Measurements from ENCODE around the gene CAMK2D. TPM values are rescaled to one million over a fixed set of nuclear protein-coding genes. Genes with fewer than 3 reads are reported as not detected.
A peak's percentile ranks its signal among the peaks of the same experiment; 100 is the strongest.

The CAMK2D gene
- polyA plus RNA-seq, 3 donors from 2014 or later, result 14.8 to 22.8 (median 21.4) TPM

DNA sequence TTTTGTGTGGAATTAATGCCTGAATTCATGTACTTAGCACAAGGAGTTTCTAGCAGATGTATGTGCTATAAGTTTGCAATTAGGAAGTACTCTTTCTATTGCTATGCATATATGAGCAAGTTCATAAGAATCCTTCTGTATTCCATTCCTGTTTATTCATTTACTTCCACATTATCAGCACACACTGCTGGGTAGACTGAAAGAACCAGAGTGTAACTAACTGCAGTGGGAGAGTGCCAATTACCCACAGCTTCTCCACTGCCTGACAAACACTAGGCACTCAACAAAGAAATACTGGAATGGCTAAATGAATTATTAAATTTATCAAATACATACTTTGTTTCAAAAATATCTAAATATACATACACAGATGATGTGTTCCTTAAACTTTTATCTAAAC, 219.6 kb downstream of the CAMK2D start:
- H3K27me3 Mint-ChIP-seq (ENCODE audit: low read depth in 3 of 3), result peaks cover 0 to 2% (median 0%) of the 10 kb centered on the region in 3 donors
- H3K9me3 Mint-ChIP-seq, result no peaks in the 10 kb centered on the region
- no peak overlapping the region for H3K27ac Mint-ChIP-seq
- peaks cover 0 to under 1% of the 10 kb centered on the region in 2 donors for H3K4me1 Mint-ChIP-seq
- H3K36me3 Mint-ChIP-seq, result peaks cover 4 to 8% (median 7%) of the 10 kb centered on the region in 3 donors
- no peak overlapping the region for H3K4me3 Mint-ChIP-seq
- DNase-seq, result no peak

DNA sequence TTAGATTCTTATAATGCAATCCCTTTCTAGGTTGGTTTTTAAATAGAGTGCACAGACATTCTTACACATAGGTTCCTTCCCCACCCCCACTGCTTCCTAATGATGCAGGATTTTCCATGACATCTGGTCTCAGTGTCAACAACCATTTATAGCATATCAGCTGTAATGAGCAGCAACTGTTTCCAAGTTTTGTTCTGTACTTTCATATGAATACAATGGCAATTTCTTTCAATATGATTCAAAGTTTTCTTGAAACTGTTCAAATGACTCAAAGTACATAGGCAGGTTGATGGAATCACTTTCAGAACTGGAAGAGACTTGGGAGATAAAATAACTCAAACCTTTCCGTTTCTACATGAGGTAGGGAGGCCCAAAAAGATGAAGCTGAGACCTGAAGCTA, 220.7 kb downstream of the CAMK2D start:
- Mint-ChIP-seq H3K4me1 (peaks cover 0 to 5% of the 10 kb centered on the region in 2 donors), H3K27ac (no peak overlapping the region), H3K9me3 (no peaks in the 10 kb centered on the region), H3K4me3 (no peak overlapping the region), H3K36me3 (peaks cover 4 to 11% (median 10%) of the 10 kb centered on the region in 3 donors), H3K27me3 (ENCODE audit: low read depth in 3 of 3) (peaks cover 0 to 2% (median 0%) of the 10 kb centered on the region in 3 donors)
- DNase-seq, result no peak

- H3K4me3 Mint-ChIP-seq, result no peak overlapping the region
- no peaks in the 10 kb centered on the region for H3K9me3 Mint-ChIP-seq
- peaks cover 0 to 8% of the 10 kb centered on the region in 2 donors for H3K4me1 Mint-ChIP-seq
- H3K36me3 Mint-ChIP-seq, result peaks cover 9 to 20% (median 13%) of the 10 kb centered on the region in 3 donors
- H3K27ac Mint-ChIP-seq, result no peak overlapping the region
- H3K27me3 Mint-ChIP-seq (ENCODE audit: low read depth in 3 of 3), result peaks cover 0 to 2% (median 0%) of the 10 kb centered on the region in 3 donors
- DNase-seq, result no peak
Observed at GRCh38 chr4:113539408-113539807, 222.1 kb downstream of the CAMK2D start.

- Mint-ChIP-seq H3K4me1 (peaks cover 0 to 8% of the 10 kb centered on the region in 2 donors), H3K27ac (no peak overlapping the region), H3K4me3 (no peak overlapping the region), H3K9me3 (no peaks in the 10 kb centered on the region), H3K27me3 (ENCODE audit: low read depth in 3 of 3) (peaks cover 0 to 2% (median 0%) of the 10 kb centered on the region in 3 donors), H3K36me3 (peaks cover 6 to 18% (median 8%) of the 10 kb centered on the region in 3 donors)
- DNase-seq, result no peak
Observed at GRCh38 chr4:113537628-113538027, 223.9 kb downstream of the CAMK2D start.

- peaks cover 0 to 2% (median 0%) of the 10 kb centered on the region in 3 donors for H3K27me3 Mint-ChIP-seq (ENCODE audit: low read depth in 3 of 3)
- peaks cover 4 to 16% (median 7%) of the 10 kb centered on the region in 3 donors for H3K36me3 Mint-ChIP-seq
- peaks cover 0 to 8% of the 10 kb centered on the region in 2 donors for H3K4me1 Mint-ChIP-seq
- H3K9me3 Mint-ChIP-seq, result no peaks in the 10 kb centered on the region
- DNase-seq, result no peak
- no peak overlapping the region for H3K4me3 Mint-ChIP-seq
- H3K27ac Mint-ChIP-seq, result no peak overlapping the region
Observed at GRCh38 chr4:113537203-113537602, 224.3 kb downstream of the CAMK2D start.

GRCh38 chr4:113534711-113535110, 226.8 kb downstream of the CAMK2D start:
- no peak for DNase-seq
- Mint-ChIP-seq H3K27me3 (ENCODE audit: low read depth in 3 of 3) (peaks cover 0 to 2% (median 0%) of the 10 kb centered on the region in 3 donors), H3K36me3 (peaks cover 6 to 19% (median 17%) of the 10 kb centered on the region in 3 donors), H3K4me1 (peaks cover 0 to 8% of the 10 kb centered on the region in 2 donors), H3K4me3 (no peak overlapping the region), H3K9me3 (no peaks in the 10 kb centered on the region), H3K27ac (no peak overlapping the region)

DNA sequence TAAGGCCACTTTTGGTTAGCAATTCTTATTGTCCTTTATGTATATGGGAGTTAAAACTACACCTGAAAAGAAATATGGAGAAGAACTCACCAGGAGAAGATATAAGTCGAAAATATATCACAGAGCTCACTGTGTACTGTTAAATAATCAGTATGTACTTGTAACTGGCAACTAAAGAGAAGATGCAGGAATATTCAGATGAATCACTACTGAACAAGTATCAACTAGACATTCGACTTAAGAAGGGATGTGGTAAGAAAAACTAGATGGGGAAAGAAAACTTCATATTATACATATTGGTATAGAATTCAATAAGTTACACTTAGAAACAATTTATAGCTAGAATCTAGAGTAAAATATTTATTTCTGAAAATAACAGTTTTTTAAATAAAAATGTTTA, 230.0 kb downstream of the CAMK2D start:
- Mint-ChIP-seq H3K27me3 (ENCODE audit: low read depth in 3 of 3) (no peaks in the 10 kb centered on the region), H3K36me3 (peaks cover 8 to 24% (median 18%) of the 10 kb centered on the region in 3 donors), H3K4me1 (peaks cover 0 to 8% of the 10 kb centered on the region in 2 donors), H3K9me3 (no peaks in the 10 kb centered on the region), H3K4me3 (no peak overlapping the region), H3K27ac (no peak overlapping the region)
- DNase-seq, result no peak

DNA sequence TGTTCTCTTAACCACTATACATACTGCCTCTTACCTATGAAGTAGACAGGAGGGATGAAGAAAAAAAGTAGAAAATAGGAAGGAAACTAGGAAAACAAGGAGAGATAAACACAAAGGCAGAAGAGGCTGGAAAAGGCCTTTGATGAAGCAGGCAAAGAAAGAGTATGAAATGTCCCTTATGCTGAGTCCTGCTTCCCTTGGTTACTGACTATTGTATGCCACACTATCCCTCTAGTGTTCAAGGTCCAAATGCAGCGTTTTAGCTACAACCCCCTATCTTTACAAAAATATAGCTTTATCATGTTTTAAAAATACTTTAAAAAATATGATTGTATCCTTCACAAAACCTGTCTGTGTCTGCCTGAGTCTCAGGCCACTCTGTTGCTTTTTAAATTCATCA, 233.1 kb downstream of the CAMK2D start:
- Mint-ChIP-seq H3K27ac (peak overlapping the region in 1 of 6 donors; percentile 21), H3K36me3 (peaks cover 16 to 25% (median 19%) of the 10 kb centered on the region in 3 donors), H3K4me3 (no peak overlapping the region), H3K9me3 (no peaks in the 10 kb centered on the region), H3K27me3 (ENCODE audit: low read depth in 3 of 3) (no peaks in the 10 kb centered on the region), H3K4me1 (no peaks in the 10 kb centered on the region)
- no peak for DNase-seq

- Mint-ChIP-seq H3K27ac (no peak overlapping the region), H3K4me1 (no peaks in the 10 kb centered on the region), H3K27me3 (ENCODE audit: low read depth in 3 of 3) (no peaks in the 10 kb centered on the region), H3K9me3 (no peaks in the 10 kb centered on the region), H3K4me3 (no peak overlapping the region), H3K36me3 (peaks cover 20 to 33% (median 29%) of the 10 kb centered on the region in 3 donors)
- no peak for DNase-seq
Observed at GRCh38 chr4:113525521-113525920, 236.0 kb downstream of the CAMK2D start.

DNA sequence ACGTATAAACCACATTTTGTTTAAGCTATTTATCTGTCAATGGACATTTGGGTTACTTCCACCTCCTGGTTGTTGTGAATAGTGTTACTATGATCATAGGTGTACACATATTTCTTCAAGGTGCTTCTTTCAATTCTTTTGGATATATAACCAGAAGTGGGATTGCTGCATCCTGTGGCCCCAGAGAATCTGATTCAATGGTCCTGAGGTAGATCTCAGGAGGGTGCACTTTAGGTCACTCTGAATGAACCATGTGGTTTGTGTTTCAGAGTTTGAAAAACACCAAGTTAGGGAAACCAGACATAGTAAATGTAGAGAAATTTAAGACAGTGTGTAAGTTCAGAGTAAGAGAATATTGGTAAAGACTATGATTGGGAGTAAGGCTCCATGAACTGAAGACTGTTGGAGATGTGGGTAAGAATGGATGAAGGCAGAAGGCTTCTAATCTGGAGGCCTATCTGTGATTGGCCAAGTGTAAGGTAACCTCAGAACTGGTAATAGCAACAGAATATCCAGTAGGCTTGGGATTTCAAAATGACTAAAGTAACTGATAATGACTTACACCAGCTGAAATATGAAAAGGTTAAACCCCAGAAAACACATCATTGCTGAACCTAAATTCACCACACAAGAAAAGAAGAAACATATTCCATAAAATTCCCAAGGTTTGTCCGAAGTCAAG, 236.9 kb downstream of the CAMK2D start:
- no peak overlapping the region for H3K27ac Mint-ChIP-seq
- no peaks in the 10 kb centered on the region for H3K27me3 Mint-ChIP-seq (ENCODE audit: low read depth in 3 of 3)
- peaks cover 17 to 32% (median 27%) of the 10 kb centered on the region in 3 donors for H3K36me3 Mint-ChIP-seq
- no peak for DNase-seq
- H3K4me3 Mint-ChIP-seq, result no peak overlapping the region
- H3K9me3 Mint-ChIP-seq, result no peaks in the 10 kb centered on the region
- no peaks in the 10 kb centered on the region for H3K4me1 Mint-ChIP-seq

DNA sequence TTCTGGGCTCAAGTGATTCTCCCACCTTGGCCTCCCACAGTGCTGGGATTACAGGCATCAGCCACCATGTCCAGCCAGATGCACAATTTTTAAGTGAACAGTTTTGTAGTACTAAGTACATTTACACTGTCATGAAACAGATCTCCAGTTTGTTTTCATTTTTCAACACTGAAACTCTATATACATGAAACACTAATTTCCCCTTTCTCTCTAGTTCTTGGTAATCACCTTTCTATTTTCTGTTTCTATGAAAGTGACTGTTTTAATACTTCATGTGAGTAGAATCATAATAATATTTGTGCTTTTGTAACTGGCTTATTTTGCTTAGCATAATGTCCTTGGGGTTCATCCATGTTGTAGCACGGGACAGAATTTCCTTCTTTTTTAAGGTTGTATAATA, 237.4 kb downstream of the CAMK2D start:
- H3K27ac Mint-ChIP-seq, result no peak overlapping the region
- H3K36me3 Mint-ChIP-seq, result peaks cover 16 to 29% (median 25%) of the 10 kb centered on the region in 3 donors
- no peaks in the 10 kb centered on the region for H3K4me1 Mint-ChIP-seq
- H3K27me3 Mint-ChIP-seq (ENCODE audit: low read depth in 3 of 3), result no peaks in the 10 kb centered on the region
- no peak for DNase-seq
- no peak overlapping the region for H3K4me3 Mint-ChIP-seq
- H3K9me3 Mint-ChIP-seq, result no peaks in the 10 kb centered on the region

DNA sequence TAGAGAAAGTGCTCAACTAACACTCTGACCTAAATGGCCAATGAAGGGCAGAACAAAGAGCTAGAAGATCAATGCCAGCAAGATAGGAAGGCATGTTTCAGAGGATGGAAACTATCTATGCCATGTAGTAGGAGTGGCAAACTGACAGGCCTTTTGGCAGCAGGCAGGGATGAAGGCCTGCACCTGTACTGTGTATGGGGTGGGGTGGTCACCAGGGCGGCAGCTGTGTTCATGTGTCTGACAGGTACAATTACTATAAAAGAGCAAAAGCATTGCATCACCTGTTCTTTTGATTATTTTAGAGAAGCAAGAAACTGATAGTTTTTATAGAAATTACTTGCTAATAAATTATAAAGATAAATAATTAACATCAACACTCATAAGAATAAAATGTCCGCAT, 239.1 kb downstream of the CAMK2D start:
- no peak overlapping the region for H3K4me3 Mint-ChIP-seq
- H3K27me3 Mint-ChIP-seq (ENCODE audit: low read depth in 3 of 3), result no peaks in the 10 kb centered on the region
- no peaks in the 10 kb centered on the region for H3K4me1 Mint-ChIP-seq
- no peak for DNase-seq
- H3K9me3 Mint-ChIP-seq, result no peaks in the 10 kb centered on the region
- no peak overlapping the region for H3K27ac Mint-ChIP-seq
- peaks cover 20 to 32% (median 26%) of the 10 kb centered on the region in 3 donors for H3K36me3 Mint-ChIP-seq

DNA sequence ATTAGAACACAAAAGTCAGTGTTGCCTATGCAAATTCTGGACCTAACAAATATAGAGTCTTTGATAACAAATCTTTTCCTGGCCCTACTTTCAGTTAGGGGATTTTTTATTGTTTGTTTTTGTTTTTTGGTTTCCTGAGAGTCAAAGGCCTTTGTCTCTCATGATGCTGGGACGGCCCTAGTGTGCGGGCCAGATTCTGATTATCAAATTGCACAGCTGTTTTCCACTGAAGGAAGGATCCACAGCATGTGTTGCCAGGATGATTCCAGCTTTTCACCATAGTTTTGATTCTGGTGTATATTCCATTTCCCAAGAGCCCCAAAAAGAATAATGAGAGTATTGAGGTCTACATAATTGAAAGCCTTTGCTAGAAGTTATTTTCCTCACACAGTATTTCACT, 248.2 kb downstream of the CAMK2D start:
- no peak for DNase-seq
- Mint-ChIP-seq H3K4me1 (no peaks in the 10 kb centered on the region), H3K36me3 (peaks cover 21 to 38% (median 24%) of the 10 kb centered on the region in 3 donors), H3K27ac (no peak overlapping the region), H3K27me3 (ENCODE audit: low read depth in 3 of 3) (no peaks in the 10 kb centered on the region), H3K9me3 (no peaks in the 10 kb centered on the region), H3K4me3 (no peak overlapping the region)

- H3K4me3 Mint-ChIP-seq, result no peak overlapping the region
- peaks cover 21 to 43% (median 24%) of the 10 kb centered on the region in 3 donors for H3K36me3 Mint-ChIP-seq
- no peaks in the 10 kb centered on the region for H3K27me3 Mint-ChIP-seq (ENCODE audit: low read depth in 3 of 3)
- H3K4me1 Mint-ChIP-seq, result no peaks in the 10 kb centered on the region
- H3K9me3 Mint-ChIP-seq, result no peaks in the 10 kb centered on the region
- H3K27ac Mint-ChIP-seq, result no peak overlapping the region
- DNase-seq, result no peak
Observed at GRCh38 chr4:113512880-113513279, 248.7 kb downstream of the CAMK2D start.

DNA sequence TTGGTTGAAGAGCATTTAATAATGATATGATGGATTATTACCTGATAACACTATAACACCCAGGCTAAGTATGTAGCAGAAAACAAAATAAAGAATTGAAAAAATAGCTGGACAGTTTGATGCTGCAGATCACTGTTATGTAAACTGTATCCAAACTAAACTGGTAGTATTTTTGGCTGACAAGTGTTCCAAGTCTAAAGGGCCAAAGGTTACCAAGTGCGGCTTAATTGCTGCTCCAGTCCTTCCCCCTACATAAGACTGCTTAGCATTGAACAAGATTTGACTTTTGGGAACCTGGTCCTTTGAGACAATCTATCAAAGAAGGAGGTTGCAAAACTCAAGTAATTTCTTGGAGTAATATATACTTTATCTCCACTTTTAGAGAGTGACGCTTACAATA, 249.6 kb downstream of the CAMK2D start:
- no peak overlapping the region for H3K27ac Mint-ChIP-seq
- no peaks in the 10 kb centered on the region for H3K9me3 Mint-ChIP-seq
- H3K4me1 Mint-ChIP-seq, result no peaks in the 10 kb centered on the region
- no peaks in the 10 kb centered on the region for H3K27me3 Mint-ChIP-seq (ENCODE audit: low read depth in 3 of 3)
- peaks cover 21 to 37% (median 24%) of the 10 kb centered on the region in 3 donors for H3K36me3 Mint-ChIP-seq
- H3K4me3 Mint-ChIP-seq, result no peak overlapping the region
- no peak for DNase-seq
